ENCODE measurements around the gene SEC23A.
"Not testable (repeated sequence)": the region's sequence is repeated elsewhere in the genome, so short reads cannot be mapped to it uniquely, and the experiment has no call there.

Gene SEC23A

GRCh38 chr14:39025250-39025809 is 77.7 kb downstream of the SEC23A start:
- H3K9ac ChIP-seq (ENCODE audit: low read depth, low read length), result no peak overlapping the region
- no peak for DNase-seq
- H3K4me2 ChIP-seq (ENCODE audit: insufficient read depth, low read length), result no peak overlapping the region
- peaks cover 9% of the 10 kb centered on the region for H3K36me3 ChIP-seq (ENCODE audit: insufficient read depth, low read length)
- H2AFZ ChIP-seq (ENCODE audit: low read depth, low read length), result no peak overlapping the region
- no peak overlapping the region for H3K27ac ChIP-seq (ENCODE audit: low read length)
- H3K9me3 ChIP-seq (ENCODE audit: insufficient read depth, low read length, severe bottlenecking), result no peaks in the 10 kb centered on the region
- H3K79me2 ChIP-seq (ENCODE audit: insufficient read depth, low read length), result no peaks in the 10 kb centered on the region
- H3K4me1 ChIP-seq (ENCODE audit: insufficient read depth, low read length), result no peaks in the 10 kb centered on the region
- TF ChIP-seq EZH2 (IDR thresholded peaks at IDR 0.05; ENCODE audit: borderline replicate concordance, low read depth, low read length, severe bottlenecking) (no peak), CTCF (IDR thresholded peaks at IDR 0.05; ENCODE audit: borderline replicate concordance, extremely low read depth, low read length, poor library complexity, severe bottlenecking) (no peak)
- no peaks in the 10 kb centered on the region for H3K27me3 ChIP-seq (ENCODE audit: insufficient read depth, low read length, poor library complexity)
- H3K4me3 ChIP-seq (ENCODE audit: low read depth in 1 of 2, low read length in 2 of 2), result no peak overlapping the region
- no peak for ATAC-seq (ENCODE audit: insufficient read depth, low read depth)
- H4K20me1 ChIP-seq (ENCODE audit: insufficient read depth, low read length), result no peaks in the 10 kb centered on the region

DNA sequence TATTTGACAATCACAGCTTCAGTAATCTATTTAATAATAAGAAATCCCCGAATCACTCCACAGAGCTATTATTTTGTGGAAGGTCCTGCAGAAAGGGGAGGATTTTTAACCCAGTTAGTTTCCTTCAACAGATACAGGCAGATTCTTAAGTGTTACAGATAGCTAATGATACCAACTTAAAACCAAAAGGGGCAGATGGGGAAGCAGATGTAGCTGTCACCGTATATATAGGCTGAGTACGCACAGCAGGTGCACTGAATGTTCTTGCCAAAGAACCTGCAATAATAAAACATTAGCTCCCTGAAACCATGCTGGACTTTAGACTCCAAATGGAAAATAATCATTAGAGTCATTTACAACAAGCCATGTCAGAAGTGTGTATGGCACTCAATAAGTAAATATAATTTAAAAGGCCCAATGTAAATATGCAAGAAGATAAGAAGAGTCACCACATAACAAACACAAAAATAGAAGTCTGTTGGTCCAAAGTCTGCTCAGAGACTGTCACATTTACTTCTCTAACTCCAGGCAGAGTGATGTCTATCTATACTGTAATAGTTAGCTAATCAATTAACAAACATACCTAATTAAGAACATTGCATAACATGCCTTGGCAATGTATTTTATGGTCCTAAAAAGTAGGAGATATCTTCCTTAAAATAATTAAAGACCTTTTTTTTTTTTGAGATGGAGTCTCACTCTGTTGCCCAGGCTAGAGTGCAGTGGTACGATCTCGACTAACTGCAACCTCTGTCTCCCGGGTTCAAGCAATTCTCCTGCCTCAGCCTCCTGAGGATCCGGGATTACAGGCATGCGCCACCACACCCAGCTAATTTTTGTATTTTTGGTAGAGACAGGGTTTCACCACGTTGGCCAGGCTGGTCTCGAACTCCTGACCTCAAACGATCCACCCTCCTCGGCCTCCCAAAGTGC is 78.8 kb downstream of the SEC23A start:
- H3K4me3 ChIP-seq (ENCODE audit: low read depth in 1 of 2, low read length in 2 of 2), result no peak overlapping the region
- DNase-seq (no peak), ATAC-seq (ENCODE audit: insufficient read depth, low read depth) (no peak)
- H3K4me2 ChIP-seq (ENCODE audit: insufficient read depth, low read length), result no peak overlapping the region
- H3K27ac ChIP-seq (ENCODE audit: low read length), result no peak overlapping the region
- H2AFZ ChIP-seq (ENCODE audit: low read depth, low read length), result no peak overlapping the region
- H4K20me1 ChIP-seq (ENCODE audit: insufficient read depth, low read length), result no peaks in the 10 kb centered on the region
- no peaks in the 10 kb centered on the region for H3K4me1 ChIP-seq (ENCODE audit: insufficient read depth, low read length)
- no peaks in the 10 kb centered on the region for H3K27me3 ChIP-seq (ENCODE audit: insufficient read depth, low read length, poor library complexity)
- no peaks in the 10 kb centered on the region for H3K79me2 ChIP-seq (ENCODE audit: insufficient read depth, low read length)
- TF ChIP-seq CTCF (IDR thresholded peaks at IDR 0.05; ENCODE audit: borderline replicate concordance, extremely low read depth, low read length, poor library complexity, severe bottlenecking), result no peak
- TF ChIP-seq EZH2 (IDR thresholded peaks at IDR 0.05; ENCODE audit: borderline replicate concordance, low read depth, low read length, severe bottlenecking), result no peak
- no peaks in the 10 kb centered on the region for H3K36me3 ChIP-seq (ENCODE audit: insufficient read depth, low read length)
- H3K9me3 ChIP-seq (ENCODE audit: insufficient read depth, low read length, severe bottlenecking), result no peaks in the 10 kb centered on the region
- H3K9ac ChIP-seq (ENCODE audit: low read depth, low read length), result no peak overlapping the region

- not testable (repeated sequence) for H3K9ac ChIP-seq (ENCODE audit: low read depth, low read length); H2AFZ ChIP-seq (ENCODE audit: low read depth, low read length); H4K20me1 ChIP-seq (ENCODE audit: insufficient read depth, low read length); H3K27ac ChIP-seq (ENCODE audit: low read length); H3K4me3 ChIP-seq (ENCODE audit: low read depth in 1 of 2, low read length in 2 of 2); H3K4me1 ChIP-seq (ENCODE audit: insufficient read depth, low read length); H3K9me3 ChIP-seq (ENCODE audit: insufficient read depth, low read length, severe bottlenecking); H3K27me3 ChIP-seq (ENCODE audit: insufficient read depth, low read length, poor library complexity); H3K4me2 ChIP-seq (ENCODE audit: insufficient read depth, low read length); H3K79me2 ChIP-seq (ENCODE audit: insufficient read depth, low read length); ATAC-seq (ENCODE audit: insufficient read depth, low read depth); H3K36me3 ChIP-seq (ENCODE audit: insufficient read depth, low read length); DNase-seq
Observed at GRCh38 chr14:39017096-39018016, 85.7 kb downstream of the SEC23A start.
